Measurements from ENCODE around the gene GSTO1. TPM values are rescaled to one million over a fixed set of nuclear protein-coding genes. Genes with fewer than 3 reads are reported as not detected.
"Not testable (repeated sequence)": the region's sequence is repeated elsewhere in the genome, so short reads cannot be mapped to it uniquely, and the experiment has no call there.

Gene GSTO1
- polyA plus RNA-seq, 4 donors, result 93.7 to 108 (median 99.5) TPM

- not testable (repeated sequence) for DNase-seq (ENCODE audit: low read depth in 4 of 4, low spot score in 3 of 4)
These were observed 5.8 kb upstream of the GSTO1 start for GRCh38 chr10:104248931-104249330.

DNA sequence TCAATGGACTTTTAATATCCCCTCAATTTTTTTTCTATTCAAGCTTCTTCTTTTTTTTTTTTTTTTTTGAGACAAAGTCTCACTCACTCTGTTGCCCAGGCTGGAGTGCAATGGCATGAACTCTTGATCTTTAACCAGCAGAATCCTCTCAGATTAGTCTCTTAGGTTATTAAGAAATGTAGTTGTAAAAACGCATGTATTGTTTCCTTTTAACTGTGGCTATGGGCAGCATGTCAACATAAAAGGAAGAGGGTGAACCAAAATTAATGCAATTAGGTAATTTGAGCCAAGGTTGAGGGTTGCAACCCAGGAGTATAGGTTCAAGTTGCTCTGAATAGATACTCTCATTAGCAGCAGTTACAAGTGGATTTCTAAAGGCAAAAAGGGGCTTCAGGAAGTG lies 4.3 kb upstream of the GSTO1 start:
- no peak for DNase-seq (ENCODE audit: low read depth in 4 of 4, low spot score in 3 of 4)

DNA sequence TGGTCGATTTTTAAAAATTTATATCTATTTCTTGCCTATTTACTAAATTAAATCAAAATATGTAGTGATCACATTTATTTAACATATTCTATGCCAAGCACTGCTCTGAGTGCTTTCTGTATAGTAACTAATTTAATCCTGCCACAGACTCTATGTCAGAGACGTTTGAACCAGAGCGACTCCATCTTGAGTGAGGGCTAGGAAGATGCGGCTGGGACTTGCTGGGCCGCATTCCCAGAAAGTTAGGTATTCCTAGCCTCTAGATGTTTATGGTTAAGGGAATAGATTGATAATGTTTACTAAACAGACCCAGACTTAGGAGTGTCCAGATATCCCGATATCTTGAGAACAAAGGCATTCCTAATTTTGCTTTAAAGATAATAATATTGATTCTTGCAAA lies 3.2 kb upstream of the GSTO1 start:
- no peak for DNase-seq (ENCODE audit: low read depth in 4 of 4, low spot score in 3 of 4)

- DNase-seq (ENCODE audit: low read depth in 4 of 4, low spot score in 3 of 4), result no peak
These were observed 2.3 kb upstream of the GSTO1 start for GRCh38 chr10:104252368-104252767.

- no peak for DNase-seq (ENCODE audit: low read depth in 4 of 4, low spot score in 3 of 4)
These were observed 1.6 kb upstream of the GSTO1 start for GRCh38 chr10:104253106-104253505.

DNA sequence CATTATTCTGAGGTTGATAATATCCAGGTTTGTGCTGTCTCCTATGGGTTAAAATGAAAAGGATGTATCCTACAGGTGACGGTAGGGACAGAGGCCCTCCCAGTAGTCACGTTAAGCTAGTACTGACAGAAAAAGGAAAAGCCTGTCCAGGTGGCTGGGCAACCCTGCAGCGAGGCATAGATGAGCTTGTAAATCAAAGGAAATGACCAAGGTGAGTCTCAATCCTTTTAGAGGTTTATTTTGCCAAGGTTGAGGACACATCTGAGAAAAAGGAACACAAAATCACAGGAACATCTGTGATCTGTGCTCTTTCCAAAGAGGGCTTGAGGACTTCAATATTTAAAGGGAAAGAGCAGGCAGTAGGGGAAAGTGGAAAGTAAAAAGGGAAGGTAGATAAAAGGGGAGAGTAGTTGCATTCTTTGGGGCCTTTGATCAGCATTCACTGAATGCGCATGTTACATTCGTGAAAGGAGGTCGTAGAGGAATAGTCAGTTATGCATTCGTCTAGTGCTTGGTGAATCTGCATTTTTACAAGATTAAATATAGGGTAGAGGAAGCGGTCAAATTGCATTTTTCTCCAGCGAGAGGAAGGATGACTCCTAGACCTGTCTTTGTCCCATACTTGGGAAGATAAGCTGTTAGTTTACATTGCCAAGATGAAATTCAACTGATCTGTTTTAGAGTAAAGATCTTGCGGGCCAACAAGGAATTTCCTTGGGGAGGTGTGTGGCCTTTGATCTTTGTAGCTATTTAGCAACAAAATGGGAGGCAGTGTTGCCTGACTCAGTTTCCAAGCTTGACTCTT lies 884 bp upstream of the GSTO1 start:
- DNase-seq (ENCODE audit: low read depth in 4 of 4, low spot score in 3 of 4), result no peak

DNA sequence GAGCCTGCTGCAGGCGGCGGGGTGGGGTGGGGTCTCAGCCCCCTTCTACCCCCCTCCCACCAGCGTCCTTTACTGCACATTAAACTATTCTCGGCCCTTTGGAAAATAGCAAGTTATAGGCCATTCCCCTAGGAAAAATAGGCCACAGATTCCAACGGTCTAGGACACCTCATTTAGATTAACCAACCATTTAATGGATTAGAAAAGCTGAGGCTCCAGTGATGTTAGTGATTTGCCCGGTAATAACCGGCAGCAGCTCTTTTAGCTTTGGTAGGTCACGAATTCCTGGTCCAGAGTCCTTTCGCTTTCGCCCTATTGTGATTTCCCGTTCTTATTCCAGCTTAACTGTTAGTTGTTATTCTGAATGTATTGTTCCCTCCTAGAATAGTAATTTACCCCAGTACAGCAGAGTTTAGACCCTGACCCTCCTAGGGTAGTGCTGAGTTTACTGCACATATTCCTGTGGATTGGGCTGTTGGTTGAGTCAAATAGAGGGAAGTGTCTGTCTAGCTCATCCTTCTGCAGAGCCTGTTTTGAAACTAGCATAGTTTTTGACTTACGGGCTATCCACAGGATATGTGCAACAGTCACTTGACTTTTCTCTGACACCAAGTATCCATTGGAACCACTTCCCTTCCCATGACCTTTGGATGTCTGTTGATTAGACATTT lies 754 bp downstream of the GSTO1 start:
- DNase-seq (ENCODE audit: low read depth in 4 of 4, low spot score in 3 of 4), result no peak

DNA sequence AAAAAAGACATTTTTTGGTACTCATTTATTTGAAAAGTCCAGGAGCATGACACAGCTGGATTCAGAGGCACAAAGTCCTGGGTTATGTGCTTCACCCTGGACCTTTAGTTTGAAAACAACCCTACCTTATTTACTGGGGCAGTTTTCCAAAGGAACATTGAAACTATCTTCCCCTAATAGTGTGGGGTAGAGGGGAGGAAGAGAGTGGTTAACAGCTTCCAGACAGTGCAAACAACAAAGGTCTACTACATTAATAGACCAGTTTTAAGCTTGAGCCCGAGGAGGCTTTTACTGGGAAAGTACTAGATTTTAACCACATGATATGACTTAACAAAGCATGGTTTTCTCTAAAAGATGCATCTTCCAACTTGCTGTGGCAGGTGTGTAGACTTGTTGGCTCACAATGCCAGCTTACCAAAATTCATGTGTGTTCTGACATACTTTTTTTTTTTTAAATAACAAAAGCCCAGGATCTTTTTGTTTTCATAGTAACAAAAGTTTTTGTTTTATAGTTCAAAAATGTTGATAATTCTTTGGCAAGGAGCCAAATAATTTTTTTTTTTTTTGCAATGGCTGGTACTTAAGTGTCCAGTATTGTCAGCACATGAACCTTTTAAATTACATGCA lies 1.8 kb downstream of the GSTO1 start:
- DNase-seq (ENCODE audit: low read depth in 4 of 4, low spot score in 3 of 4), result no peak

- no peak for DNase-seq (ENCODE audit: low read depth in 4 of 4, low spot score in 3 of 4)
These were observed 2.5 kb downstream of the GSTO1 start for GRCh38 chr10:104257235-104257634.

- no peak for DNase-seq (ENCODE audit: low read depth in 4 of 4, low spot score in 3 of 4)
These were observed 3.5 kb downstream of the GSTO1 start for GRCh38 chr10:104258209-104258608.

- DNase-seq (ENCODE audit: low read depth in 4 of 4, low spot score in 3 of 4), result no peak
These were observed 4.8 kb downstream of the GSTO1 start for GRCh38 chr10:104259456-104259855.

DNA sequence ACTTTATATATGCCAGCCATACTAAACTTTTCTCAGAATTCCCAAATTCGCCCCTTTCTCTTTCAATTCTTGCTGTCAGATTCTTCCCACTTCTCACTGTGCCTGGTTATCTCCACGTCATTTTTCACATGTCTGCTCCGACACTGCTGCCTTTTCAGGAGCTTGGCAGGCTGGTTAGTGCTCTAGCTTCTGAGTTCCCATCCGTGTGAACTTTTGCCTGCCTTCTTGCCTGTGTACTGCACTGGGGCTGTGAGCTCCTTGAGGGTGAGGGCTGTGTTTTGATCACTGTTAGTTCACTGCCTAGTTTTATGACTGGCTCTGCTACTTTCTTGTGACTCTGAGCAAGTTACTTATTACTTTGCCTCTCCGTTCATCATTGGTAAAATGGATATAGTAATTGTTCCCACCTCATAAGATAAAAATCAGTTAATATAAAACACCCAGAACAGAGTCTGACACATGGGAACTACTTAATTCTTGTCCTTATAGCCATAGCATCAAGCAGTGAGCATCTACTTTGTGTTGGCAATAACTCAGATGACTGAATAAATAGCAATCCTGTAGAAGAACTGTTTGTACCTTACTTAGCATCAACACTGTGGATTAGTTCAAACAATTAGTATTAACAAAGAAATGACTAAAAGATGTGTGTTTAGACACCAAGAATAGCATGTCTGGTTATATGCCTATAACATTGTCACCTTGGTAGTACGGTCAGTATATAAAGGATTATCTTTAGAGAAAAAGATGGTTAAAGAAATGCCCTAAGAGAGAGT lies 5.5 kb downstream of the GSTO1 start:
- DNase-seq (ENCODE audit: low read depth in 4 of 4, low spot score in 3 of 4), result no peak

DNA sequence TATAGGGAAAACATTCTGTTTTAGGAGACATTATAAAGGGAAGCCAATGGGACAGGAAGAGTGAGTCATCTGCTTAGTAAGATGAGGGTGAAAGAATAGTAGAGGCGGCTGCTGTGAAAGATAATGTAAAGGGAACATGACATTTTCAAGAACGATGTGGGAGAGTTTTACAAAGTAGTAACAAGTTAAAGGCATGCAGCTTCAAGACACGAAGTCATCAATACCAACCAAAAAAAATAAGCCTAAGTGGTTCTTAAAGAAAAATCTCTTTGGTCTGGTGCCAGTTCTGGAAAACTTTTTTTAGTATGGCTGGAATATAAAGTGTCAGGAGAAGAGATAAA lies 6.1 kb downstream of the GSTO1 start:
- no peak for DNase-seq (ENCODE audit: low read depth in 4 of 4, low spot score in 3 of 4)

DNA sequence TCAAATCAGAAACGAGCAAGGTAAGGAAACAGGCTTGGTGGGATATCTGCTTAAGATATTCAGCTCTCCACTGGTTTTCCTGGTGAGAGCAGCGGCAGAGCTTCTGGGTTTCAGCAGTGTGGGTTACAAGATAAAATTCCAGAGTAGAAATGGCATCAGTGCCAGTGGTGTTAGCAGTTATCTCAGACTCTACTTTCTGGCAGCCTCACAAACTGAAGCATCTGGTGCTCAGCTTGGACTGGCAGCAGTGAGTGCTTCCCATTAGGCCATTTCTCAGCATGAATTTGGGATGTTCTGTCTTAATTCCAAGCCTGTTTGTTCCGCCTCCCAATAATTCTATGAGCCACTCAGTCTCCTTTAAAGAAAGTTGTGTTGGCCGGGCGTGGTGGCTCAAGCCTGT lies 7.4 kb downstream of the GSTO1 start:
- DNase-seq (ENCODE audit: low read depth in 4 of 4, low spot score in 3 of 4), result no peak

- DNase-seq (ENCODE audit: low read depth in 4 of 4, low spot score in 3 of 4), result no peak
These were observed 10.1 kb downstream of the GSTO1 start for GRCh38 chr10:104264783-104265182.

- no peak for DNase-seq (ENCODE audit: low read depth in 4 of 4, low spot score in 3 of 4)
These were observed 13.2 kb downstream of the GSTO1 start for GRCh38 chr10:104267721-104268404.

DNA sequence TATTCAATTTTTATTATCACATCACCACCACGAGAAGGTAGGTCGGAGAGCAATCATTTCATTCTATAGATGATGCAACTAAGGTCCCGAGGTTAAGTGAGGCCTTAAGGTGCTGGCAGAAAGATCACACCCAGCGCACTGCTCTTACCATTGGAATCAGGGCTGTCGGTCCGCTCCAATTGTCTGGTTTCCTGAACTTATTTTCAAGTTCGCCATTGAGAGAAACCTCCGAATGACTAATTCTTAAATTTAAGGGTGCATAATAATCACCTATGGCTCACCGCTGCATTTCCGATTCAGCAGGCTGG lies 13.7 kb downstream of the GSTO1 start:
- DNase-seq (ENCODE audit: low read depth in 4 of 4, low spot score in 3 of 4), result no peak

DNA sequence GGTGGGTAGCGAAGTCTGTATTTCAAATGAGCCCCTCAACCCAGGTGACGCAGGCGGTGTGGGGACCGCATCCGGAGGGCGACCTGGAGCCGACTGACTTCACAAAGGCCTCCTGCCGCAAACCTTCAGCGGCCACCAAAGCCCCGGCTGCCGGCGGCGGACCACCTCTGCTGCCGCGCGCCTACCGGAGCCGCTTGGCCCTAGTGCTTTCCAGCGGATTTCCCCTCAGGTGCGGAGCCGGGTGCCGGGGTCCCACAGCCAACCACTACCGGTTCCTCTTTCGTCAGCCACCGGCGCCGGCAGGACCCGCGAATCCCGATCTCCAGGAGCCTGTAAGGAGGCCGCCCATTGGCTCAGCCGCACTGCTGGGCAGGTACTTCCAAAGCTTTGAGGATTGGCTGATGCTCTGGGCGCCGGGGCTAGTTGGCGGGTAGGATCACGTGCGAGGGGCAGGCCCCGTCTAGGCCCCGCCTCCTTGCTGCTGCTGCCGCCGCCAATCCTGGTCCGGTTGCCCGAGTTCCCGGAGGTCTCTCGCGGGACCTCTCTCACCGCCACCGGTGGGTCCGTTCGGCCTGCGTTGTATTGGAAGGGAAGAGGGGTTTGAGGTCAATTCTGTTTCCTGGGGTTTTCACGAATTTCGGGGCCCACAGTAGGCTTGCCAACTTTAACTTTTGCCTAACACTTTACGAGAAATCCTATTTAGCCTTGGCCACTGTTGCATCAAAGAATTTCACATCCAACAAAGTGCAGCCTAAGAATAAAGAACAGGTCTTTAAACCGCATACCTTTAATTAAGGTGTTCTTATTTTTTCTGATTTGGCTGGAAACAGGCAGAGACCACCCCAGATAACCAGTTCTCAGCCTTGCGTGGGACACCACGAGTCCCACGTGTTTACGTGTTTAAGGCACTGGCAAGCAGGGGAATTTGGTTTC lies 14.3 kb downstream of the GSTO1 start, which contains the start of gene GSTO2:
Gene GSTO2 (plus strand): TSS at position 472 of the 933 bp plus-strand sequence. CDS start 5,732 bp downstream, outside the sequence.
- DNase-seq (ENCODE audit: low read depth in 4 of 4, low spot score in 3 of 4), result peak; percentile 92 to 97 (median 94)

GRCh38 chr10:104273286-104273685 lies 18.6 kb downstream of the GSTO1 start:
- no peak for DNase-seq (ENCODE audit: low read depth in 4 of 4, low spot score in 3 of 4)
